HL-60/S4 treated with retinoic acid at 250 ng/mL for 4 days and 3 days (cell line): ENCODE measurements around the gene CHRNA10.

Experiments
- in situ Hi-C: fragments of 300-500 bp; cut with MboI; formaldehyde crosslinking; loops from 2 replicates; pipeline ENCODE4 v1.7.0; 2022; ENCODE audit warnings: low sequenced_read_pairs

The CHRNA10 gene

DNA sequence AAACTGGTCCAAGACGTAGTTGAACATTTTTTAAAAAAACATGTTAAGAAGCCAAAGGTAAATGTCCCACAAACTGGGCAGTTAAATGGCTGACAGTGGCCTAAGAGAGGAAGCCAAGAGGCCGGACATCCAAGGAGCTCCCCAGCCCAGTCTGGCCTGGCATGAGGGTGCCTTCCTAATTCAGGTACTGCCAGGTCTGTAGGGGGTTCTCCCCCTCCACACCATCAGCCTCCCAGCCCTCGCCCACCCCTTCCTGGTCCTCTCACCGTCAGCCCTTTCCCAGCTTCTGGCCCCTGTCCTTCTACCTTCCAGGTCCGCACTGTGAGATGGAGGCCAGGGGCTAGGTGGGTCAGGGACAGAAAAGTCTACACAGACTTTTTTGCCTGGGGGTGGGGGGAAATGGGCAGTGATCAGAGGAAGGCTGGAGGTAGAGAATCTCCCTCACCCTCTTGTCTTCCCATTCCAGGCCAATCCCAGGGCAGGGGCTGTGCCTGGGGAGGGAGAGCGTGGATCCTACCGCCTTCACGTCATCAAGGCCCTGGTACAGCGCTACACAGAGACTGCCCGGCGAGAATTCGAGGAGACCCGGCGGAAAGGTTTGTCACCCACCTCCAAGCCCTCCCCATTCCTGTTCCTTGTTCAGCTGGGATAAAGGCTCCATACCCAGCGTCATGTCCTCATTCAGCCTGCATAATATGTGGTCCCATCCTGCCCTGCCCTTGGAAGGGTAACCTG is 35.4 kb downstream of the CHRNA10 start:
- in situ Hi-C loops, result no loop called here

DNA sequence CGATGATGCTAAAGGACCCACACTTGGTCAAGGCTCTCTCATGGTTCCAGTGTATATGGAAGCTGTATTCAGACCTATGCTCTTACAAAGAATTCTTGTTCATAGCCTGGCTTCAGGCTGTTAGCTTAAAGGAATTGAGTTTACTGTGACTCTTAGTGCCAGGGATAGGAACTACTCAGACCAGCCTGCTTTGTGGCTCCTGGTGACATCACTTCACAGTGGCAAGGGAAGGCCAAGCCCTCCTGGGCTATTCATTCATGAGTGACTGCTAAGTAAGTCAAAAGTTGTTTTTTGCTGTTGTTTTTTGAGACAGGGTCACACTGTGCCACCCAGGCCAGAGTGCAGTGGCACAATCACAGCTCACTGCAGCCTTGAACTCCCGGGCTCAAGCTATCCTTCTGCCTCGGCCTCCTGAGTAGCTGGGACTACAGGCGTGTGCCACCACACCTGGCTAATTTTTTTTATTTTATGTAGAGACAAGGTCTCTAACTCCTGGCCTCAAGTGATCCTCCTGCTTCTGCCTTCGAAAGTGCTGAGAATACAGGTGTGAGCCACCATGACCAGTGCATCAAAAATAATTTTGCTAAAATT is 39.0 kb downstream of the CHRNA10 start:
- in situ Hi-C loops, result no loop called here

GRCh38 chr11:3631331-3631730 is 39.9 kb downstream of the CHRNA10 start:
- in situ Hi-C loops, result no loop called here

- in situ Hi-C loops, result no loop called here
These were observed 43.9 kb downstream of the CHRNA10 start for GRCh38 chr11:3627291-3627690.

- in situ Hi-C loops, result no loop called here
These were observed 44.8 kb downstream of the CHRNA10 start for GRCh38 chr11:3626250-3626960.

- in situ Hi-C loops, result no loop called here
These were observed 47.3 kb downstream of the CHRNA10 start for GRCh38 chr11:3623767-3624458.

- in situ Hi-C loops, result no loop called here
These were observed 48.1 kb downstream of the CHRNA10 start for GRCh38 chr11:3623121-3623520.

DNA sequence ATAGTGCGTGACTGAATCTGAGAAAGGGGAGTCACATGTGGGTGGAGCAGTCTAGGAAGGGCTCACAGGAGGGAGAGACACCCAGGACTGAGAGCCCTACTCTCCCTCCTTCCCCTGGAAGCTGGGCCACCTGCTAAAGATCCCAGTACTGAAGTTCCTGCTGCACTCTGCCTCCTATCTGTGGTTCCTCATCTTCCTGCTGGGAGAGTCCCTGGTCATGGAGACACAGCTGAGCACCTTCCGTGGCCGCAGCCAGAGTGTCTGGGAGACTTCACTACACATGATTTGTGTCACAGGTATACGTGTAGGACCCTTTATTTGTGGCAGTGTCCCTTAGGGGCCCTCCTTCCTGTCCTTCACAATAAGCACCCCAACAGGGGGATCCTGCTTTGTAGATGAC is 48.7 kb downstream of the CHRNA10 start:
- in situ Hi-C loops, result no loop called here

- in situ Hi-C loops, result no loop called here
These were observed 53.2 kb downstream of the CHRNA10 start for GRCh38 chr11:3617990-3618389.

DNA sequence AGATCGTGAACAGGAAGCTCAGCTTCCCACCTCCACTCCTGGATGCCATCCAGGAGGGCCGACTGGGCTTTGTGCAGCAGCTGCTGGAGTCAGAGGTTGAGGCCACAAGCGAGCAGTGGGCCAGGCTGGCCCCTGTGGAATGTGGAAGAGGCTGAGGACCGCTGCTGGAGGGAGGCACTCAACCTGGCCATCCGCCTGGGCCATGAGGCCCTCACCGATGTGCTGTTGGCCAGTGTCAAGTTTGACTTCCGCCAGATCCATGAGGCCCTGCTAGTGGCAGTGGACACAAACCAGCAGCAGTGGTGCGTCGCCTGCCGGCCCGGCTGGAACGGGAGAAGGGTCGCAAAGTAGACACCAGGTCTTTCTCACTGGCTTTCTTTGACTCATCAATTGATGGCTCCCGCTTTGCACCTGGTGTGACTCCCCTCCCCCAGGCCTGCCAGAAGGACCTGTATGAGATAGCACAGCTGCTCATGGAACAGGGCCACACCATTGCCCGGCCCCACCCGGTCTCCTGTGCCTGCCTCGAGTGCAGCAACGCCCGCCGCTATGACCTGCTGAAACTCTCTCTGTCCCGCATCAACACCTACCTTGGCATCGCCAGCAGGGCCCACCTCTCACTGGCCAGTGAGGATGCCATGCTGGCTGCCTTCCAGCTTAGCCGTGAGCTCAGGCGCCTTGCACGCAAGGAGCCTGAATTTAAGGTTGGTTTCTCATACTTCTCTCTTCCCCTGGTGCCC is 54.3 kb downstream of the CHRNA10 start:
- in situ Hi-C loops, result no loop called here

DNA sequence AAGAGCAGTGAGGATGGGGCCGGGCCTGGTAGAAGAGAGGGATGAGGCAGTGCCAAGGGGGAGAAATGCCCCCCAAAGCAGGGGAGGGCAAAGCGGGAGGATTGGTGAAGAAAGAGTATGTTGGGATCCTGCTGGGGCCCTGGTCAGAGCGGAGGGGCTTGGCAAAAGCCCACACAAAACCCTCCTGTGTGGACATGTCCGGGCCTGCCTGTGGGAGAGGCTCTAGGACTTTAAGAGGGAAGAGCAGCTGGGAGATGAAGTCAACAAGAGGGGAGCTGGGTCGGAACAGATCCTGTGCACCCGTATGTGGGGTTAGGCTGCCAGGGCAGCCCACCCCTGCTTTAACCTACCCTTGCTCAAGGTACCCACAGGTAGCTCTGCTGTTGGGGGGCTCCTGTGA is 55.2 kb downstream of the CHRNA10 start:
- in situ Hi-C loops, result no loop called here
